Esophagus squamous epithelium (tissue), 5 donors: ENCODE results near the gene TP63. TPM values are rescaled to one million over a fixed set of nuclear protein-coding genes. Genes with fewer than 3 reads are reported as not detected.
A peak's percentile ranks its signal among the peaks of the same experiment; 100 is the strongest.

Experiments
- DNase-seq: peaks from one replicate; lab custom pipeline; 2025; lab: John Stamatoyannopoulos, UW
- H3K27ac ChIP-seq, 4 donors: fragments of 200-600 bp; sonication (generic); one replicate each; pipeline ENCODE4 v1.5.1; 2016 to 2019; ENCODE audit warnings: mild to moderate bottlenecking in 1 of 4
- H3K27me3 ChIP-seq, 4 donors: fragments of 200-600 bp; sonication (generic); 1 replicate in 3 of 4; 2 replicates in 1 of 4; pipeline versions ENCODE4 v1.5.1 to v1.6.0; 2017 to 2021; ENCODE audit warnings: antibody characterized with exemption in 1 of 4
- H3K36me3 ChIP-seq, 3 donors: fragments of 200-600 bp; sonication (generic); one replicate each; pipeline ENCODE4 v1.5.1; 2016 to 2019
- H3K4me1 ChIP-seq, 3 donors: fragments of 200-600 bp; sonication (generic); one replicate each; pipeline ENCODE4 v1.5.1; 2017 to 2019
- H3K4me3 ChIP-seq, 4 donors: fragments of 200-600 bp; sonication (generic); 1 replicate in 3 of 4; 2 replicates in 1 of 4; pipeline ENCODE4 v1.5.1; 2016 to 2019; ENCODE audit warnings: mild to moderate bottlenecking in 2 of 4, moderate library complexity in 1 of 4
- H3K9me3 ChIP-seq, 3 donors: fragments of 200-600 bp; sonication (generic); one replicate each; pipeline ENCODE4 v1.5.1; 2016 to 2019
- POLR2A ChIP-seq, 4 donors: fragments of 450-650 bp; IDR thresholded peaks; one replicate each; pipeline ENCODE4 v1.6.1; 2017; ENCODE audit warnings: antibody characterized with exemption in 4 of 4, mild to moderate bottlenecking in 4 of 4, moderate library complexity in 3 of 4
- WGBS, 2 donors: methylation state at CpG; one replicate each; pipeline ENCODE4 v1.1.5; 2018; 5-methylcytosine and 5-hydroxymethylcytosine counted together
- intact Hi-C: fragments of 100-400 bp; cut with DNase I; formaldehyde crosslinking; loops from one replicate; pipeline ENCODE4 v1.15.0; 2022
- small RNA-seq, 4 donors: library from RNA; depleted of rRNA; stranded (forward); fragments of <200 nt; gene quantifications; one replicate each; pipeline ENCODE3, GENCODE V24; 2016
- total RNA-seq, 4 donors: library from RNA; depleted of rRNA; stranded (reverse); fragments of >200 nt; gene quantifications; one replicate each; pipeline ENCODE4 v1.1.0, GENCODE V29; 2016
- TF ChIP-seq, protein P1 (sequence below), 6 experiments: fragments of 450-650 bp in 4 of 6; fragments of 200-600 bp in 2 of 6; sonication (generic) in 2 of 6; IDR thresholded peaks; one replicate each; pipeline ENCODE4 v1.5.1; 2016 to 2019; ENCODE audit warnings: antibody characterized with exemption in 6 of 6, mild to moderate bottlenecking in 4 of 6, moderate library complexity in 4 of 6
- donor health status: DM: yes; HTN: yes; CAD: no.

The TP63 gene
- total RNA-seq, 4 donors from 2014 or later = 111 to 162 (median 137) TPM

- Histone ChIP-seq H3K27me3 (no peaks in the 10 kb centered on the region), H3K4me1 (peaks cover 17 to 78% (median 24%) of the 10 kb centered on the region in 3 donors), H3K36me3 (no peaks in the 10 kb centered on the region), H3K27ac (peak overlapping the region in 3 of 4 donors; percentile 81 to 93 (median 91)), H3K9me3 (no peaks in the 10 kb centered on the region), H3K4me3 (no peak overlapping the region)
- TF ChIP-seq, protein P1, sequence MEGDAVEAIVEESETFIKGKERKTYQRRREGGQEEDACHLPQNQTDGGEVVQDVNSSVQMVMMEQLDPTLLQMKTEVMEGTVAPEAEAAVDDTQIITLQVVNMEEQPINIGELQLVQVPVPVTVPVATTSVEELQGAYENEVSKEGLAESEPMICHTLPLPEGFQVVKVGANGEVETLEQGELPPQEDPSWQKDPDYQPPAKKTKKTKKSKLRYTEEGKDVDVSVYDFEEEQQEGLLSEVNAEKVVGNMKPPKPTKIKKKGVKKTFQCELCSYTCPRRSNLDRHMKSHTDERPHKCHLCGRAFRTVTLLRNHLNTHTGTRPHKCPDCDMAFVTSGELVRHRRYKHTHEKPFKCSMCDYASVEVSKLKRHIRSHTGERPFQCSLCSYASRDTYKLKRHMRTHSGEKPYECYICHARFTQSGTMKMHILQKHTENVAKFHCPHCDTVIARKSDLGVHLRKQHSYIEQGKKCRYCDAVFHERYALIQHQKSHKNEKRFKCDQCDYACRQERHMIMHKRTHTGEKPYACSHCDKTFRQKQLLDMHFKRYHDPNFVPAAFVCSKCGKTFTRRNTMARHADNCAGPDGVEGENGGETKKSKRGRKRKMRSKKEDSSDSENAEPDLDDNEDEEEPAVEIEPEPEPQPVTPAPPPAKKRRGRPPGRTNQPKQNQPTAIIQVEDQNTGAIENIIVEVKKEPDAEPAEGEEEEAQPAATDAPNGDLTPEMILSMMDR (IDR thresholded peaks at IDR 0.05) = no peak
- no peak for TF ChIP-seq POLR2A (IDR thresholded peaks at IDR 0.05)
- DNase-seq = no peak
- intact Hi-C loops = loop anchor here (10.0 kb wide), 1 partner anchor 151 kb away; no protein-coding TSS in a partner anchor
- 89 to 92% methylated on average over 6 of the region's 6 CpGs for WGBS, 2 donors
Measured at GRCh38 chr3:189945935-189946709, 314.9 kb downstream of the TP63 start.

Small RNAs within 50 kb of the gene (small RNA-seq; reads per million reads assigned to genes)
- gene AC078809.1 = 0 reads per million in 4 donors
- 14.1 to 64.1 (median 57.4) reads per million in 4 donors for gene MIR944
